ENCODE measurements around the gene PTBP3.

The PTBP3 gene

DNA sequence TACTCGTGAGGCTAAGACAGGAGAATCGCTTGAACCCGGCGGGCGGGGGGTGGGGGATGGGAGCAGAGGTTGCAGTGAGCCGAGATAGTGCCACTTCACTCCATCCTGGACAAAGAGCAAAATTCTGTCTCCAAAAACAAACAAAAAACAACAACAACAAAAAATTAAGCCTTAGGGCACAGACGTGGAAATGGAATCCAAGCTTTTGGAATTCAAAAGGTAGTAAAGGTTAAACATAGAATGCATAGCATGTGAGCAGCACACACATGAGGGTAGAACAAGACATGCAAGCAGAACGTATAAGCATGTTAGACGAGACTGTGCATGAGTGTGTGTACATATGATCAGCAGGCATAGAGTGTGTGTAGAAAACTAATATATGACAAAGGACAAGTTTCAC lies 68.0 kb downstream of the PTBP3 start:
- no peak for DNase-seq

DNA sequence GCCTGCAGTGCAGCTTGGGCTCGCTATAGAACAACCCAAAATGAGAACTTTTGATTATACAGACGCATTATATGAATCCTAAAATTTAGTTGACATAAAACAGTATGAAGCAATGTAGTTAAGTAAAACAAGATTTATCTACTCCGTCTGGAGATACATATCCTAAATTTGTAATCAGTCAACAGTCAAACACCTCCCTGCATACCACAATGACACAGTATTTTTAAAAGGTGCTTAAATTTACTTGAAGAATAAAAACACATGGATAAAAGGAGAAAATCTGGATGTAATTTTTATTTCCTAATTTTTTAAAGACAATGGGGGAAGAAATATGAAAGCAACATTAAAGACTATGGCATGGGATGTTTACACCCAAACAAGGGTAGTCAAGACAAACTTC lies 70.8 kb downstream of the PTBP3 start:
- no peak for DNase-seq

DNA sequence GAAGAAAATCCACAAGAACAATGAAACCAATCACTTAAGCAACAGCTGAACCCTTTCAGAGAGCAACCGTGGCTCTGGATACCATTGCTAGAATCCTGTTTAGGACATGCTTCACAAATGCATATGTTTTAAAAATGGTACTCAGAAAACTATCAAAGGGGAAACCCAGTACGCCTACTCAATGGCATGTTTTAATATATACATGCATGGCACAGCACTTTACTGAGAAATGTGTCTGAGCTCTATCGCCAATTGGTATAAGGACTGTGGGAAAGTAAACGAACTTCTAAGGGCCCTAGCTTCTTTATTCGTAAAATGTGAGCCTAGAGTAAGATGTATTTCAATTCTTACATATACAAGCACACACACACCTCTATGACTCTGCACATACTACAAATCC lies 72.3 kb downstream of the PTBP3 start:
- DNase-seq: no peak

DNA sequence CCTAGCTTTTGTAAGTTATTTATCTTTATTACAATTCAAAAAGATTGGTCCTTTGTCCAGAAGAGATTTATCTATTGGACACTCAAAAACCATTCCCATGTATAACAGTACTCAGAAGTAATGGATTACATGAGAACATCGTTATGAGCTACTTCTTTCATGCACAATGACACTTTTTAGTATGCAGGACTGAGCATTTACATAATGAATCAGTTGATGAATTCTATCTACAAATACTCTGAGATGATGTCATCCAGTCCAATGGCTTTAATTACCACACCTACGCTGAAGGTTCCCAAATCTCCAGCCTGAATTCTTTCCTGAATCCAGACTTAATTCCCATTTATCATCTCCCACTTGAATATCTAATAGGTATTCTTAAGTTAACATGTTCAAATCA lies 75.3 kb downstream of the PTBP3 start:
- no peak for DNase-seq

DNA sequence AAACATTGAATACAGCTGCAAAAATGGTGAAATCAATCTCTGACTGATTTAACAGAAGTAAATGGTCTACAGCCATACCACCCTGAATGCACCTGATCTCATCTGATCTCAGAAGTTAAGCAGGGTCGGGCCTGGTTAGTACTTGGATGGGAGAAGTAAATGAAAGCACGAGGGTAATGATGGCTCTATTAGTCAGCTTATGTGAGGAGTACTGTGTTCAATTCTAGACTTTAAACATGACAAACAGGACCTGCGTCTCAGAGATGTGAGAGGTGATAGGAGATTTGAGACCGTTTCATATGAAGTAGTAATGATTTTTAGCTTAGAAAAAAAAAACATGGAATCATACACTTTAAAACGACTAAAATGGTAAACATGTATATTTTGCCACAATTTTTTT lies 81.2 kb downstream of the PTBP3 start:
- no peak for DNase-seq

DNA sequence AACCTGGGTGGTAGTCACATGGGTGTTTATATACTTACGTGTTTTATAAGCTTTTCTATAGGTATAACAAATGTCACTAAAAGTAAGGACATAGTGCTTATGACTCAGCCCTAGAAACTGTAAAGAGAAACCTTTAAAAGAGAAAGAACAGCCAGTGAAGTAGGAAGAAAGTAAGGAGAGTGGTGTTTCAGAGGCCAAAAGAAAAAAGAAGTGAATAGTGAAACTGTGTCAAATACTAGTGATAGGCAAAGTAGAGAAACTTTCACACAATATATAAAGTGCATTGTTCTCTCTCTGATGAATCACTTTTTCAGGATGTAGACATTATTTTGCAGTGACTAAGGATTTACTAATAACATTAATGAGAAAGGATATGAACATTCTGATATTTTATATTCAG lies 84.1 kb downstream of the PTBP3 start:
- DNase-seq: no peak

DNA sequence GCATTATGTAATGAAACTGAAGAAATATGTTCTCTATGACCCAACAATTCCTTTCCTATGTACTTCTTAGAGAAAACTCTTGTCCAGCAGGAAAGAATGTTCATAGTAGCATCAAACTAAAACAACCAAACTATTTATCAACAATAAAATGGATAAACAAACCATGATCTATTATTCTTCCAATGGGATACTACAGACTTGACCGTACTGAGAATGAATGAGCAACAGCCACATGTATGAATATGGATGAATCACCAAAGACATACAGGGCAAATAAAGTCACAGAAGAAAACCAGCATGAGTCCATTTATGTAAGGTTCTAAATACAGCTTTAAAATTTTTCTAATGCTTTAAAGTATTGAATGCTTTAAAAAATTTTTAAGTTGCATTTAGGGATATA lies 84.7 kb downstream of the PTBP3 start:
- DNase-seq: no peak

DNA sequence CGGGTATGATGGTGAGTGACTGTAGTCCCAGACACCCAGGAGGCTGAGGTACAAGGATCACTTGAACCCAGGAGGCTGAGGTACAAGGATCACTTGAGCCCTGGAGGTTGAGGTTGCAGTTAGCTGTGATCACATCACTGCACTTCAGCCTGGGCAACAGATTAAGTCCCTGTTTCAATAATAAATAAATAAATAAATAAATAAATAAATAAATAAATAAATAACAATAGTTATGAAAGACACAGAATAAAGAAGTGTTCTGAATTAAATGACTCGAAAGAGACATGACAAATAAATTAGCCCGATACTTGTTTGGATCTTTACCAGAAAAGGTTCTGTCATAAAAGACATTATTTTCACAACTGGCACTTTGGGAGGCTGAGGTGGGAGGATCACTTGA lies 86.3 kb downstream of the PTBP3 start:
- DNase-seq: no peak

DNA sequence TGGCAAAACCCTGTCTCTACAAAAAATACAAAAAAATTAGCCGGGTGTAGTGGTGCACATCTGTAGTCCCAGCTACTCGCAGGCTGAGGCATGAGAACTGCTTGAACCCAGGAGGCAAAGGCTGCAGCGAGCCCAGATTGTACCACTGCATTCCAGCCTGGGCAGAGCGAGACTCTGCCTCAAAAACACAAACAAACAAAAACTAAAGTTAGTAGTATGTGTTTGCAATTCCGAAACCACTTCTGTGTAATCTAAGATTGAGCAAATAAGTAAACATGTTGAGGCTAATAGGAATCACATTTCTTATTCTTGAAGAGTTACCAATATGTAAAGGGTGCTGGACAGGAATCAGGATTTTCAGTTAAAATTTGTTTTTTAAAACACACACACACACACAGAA lies 88.3 kb downstream of the PTBP3 start:
- no peak for DNase-seq

DNA sequence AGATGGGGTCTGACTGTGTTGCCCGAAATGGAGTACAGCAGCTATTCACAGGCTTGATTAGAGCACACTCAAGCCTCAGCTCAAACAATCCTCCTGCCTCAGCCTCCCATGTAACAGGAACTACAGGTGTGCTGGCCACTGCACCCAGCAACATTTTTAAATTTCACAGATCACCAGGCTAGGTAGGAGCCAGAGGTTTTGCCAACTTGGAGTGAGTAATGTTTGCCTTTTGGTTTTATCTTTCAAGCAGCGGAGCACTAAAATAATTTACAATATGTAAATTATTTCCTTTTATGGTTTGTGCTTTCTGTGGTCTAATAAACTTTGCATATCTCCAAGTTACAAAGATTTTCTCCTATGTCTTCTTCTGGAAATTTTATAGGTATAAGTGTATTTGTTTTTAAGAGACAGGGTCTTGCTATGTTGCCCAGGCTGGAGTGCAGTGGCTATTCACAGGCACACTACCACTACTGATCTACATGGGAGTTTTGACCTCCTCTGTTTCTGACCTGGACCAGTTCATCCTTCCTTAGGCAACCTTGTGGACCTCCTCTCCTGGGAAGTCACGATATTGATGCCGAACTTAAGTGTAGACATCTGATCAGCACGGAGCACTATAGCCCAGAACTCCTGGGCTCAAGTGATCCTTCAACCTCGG lies 91.1 kb downstream of the PTBP3 start:
- DNase-seq: no peak

DNA sequence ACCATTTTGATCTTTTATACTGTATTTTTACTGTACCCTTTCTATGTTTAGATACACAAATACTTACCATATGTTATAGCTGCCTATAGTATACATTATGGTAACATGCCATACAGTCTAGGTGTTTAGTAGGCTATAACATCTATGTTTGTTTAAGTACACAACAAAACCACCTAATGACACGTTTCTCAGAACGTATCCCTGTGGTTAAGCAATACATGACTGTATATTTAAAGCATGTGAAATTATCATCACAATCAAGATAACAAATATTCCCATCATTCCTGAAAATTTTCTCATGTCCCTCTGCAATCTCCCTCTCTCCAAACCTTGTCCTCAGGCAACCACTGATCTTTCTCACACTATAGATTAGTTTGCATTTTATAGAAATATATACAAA lies 91.9 kb downstream of the PTBP3 start:
- no peak for DNase-seq

DNA sequence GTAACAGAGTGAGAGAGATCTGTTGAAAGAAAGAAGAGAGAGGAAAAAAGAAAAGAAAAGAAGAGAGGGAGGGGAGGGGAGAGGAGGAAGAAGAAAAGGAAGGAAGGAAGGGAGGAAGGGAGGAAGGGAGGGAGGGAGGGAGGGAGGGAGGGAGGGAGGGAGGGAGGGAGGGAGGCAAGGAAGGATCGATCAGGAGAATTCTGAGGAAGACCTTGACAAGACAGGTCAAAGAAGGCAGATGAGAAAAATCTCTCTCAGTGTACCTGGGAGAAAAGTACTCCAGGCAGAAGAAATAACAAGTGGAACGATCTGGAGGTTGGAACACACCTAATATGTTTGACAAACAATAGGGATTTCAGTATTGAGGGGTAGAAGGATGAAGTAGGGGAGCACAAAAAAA lies 93.7 kb downstream of the PTBP3 start:
- DNase-seq: no peak

DNA sequence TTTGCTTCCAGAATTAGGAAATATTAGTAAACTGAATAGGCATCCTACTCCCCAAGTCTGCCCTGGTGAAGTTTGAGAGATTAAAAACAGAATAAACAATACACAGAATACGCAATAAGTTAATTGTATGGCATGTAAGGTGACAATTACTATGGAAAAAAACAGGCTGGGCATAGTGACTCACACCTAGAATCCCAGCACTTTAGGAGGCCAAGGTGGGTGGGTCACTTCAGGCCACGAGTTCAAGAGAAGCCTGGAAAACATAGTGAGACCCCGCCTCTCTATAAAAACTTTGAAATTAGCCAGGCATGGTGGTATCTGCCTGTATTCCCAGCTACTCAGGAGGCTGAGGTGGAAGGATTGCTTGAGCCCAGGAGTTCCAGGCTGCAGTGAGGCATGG lies 94.1 kb downstream of the PTBP3 start:
- no peak for DNase-seq

DNA sequence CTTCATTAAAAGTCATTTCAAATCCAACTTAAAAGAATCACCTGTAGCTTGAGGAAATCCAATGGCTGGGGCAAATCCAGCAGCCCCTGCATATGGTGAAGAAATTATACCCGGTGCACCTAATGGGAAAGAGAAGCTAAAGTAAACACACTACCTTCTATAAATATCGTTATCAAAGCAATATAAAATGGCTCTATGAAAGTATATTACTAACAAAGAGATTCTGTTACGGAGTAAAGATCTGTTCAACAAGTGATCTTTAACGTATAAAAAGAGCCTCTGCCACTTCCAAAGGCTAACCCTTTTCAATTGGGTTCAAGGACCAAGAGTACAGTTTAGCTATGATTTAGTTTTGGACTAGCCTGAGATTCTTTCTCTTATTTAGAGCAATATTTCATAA lies 98.6 kb downstream of the PTBP3 start:
- no peak for DNase-seq

DNA sequence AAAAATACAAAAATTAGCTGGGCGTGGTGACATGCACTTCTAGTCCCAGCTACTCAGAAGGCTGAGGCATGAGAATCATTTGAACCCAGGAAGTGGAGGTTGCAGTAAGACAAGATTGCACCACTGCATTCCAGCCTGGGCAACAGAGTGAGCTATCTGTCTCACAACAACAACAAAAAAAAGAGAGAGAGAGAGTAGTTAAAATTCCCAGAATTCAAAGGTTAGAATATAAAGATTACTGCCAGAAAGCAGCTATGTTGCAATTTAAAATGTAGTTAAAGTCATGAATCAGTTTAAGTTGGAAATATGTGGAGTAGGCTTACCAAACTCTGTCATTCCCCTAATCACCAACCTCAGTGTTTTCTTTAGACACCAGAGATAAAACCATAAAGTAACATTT lies 99.7 kb downstream of the PTBP3 start:
- no peak for DNase-seq

DNA sequence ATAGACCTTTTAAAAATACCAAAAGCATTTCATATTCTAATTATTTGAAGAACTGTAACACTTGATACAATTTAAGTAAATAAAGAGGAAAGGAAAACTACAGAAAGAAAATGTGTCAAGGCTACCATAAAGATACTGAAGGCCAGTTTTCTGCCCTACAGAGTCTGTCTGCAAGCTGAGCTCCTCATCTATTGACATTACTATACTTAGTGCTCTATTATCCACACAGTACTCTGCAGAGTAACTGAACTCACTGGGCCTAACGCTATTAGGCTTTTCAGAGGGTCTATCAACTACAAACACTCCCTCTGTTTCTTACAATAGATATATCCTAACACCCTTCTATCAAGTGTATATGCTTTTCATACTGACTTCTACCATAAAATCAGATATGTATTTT lies 101.2 kb downstream of the PTBP3 start:
- no peak for DNase-seq

DNA sequence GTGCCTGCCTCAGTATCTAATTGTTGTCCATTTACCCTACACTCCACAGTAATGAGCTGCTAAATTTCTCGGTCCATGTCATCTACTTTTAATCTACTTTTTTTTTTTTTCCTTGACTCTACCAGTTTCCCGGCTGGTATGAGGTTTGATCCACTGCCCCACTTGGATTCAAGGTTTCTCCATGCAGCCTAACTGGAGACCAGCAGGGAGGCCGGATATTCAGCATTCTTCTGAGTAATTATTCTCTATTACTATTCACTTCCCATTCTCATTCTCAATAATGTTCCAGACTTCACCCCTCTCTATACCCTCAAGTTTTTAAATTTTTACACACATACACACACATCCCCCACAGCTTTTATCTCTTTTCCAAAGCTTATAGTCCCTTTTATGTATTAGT lies 107.3 kb downstream of the PTBP3 start:
- DNase-seq: no peak

DNA sequence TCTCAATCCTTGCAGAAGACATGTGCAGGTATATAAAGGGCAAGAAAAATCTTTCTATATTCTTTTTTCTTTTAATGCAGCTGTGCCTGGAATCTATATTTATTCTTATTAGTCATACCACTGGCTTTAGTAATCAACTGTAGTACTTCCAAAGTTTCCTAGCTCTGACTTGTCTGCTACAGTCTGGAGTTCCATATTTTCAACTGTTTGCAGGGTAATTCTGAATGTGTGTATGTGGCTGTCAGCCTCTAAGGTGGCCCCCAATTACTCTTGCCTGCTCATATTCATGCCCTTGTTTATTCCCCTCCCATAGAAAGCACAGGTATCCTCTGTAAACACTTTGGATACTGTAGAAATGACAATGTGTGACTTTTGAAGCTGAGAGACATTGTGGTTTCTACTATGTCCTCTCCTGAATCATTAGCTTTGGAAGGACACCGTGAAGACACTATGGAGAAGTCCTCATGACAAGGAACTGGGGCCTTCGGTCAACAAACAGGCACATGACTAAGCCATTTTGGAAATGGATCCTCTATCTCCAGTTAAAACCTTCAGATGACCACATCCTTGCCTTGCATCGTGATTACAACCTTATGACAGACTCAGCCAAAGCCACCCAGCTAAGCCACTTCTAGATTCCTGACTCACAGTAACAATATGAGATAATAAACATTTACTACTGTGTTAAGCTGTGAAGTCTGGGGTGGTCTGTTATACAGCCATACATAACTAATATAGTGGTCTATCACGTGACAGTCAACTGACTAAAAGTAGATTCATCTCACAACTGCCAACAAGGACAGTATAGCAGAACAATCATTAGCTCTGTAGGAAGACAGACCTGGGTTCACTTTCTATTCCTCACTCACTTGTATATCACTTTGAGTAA lies 108.8 kb downstream of the PTBP3 start:
- DNase-seq: no peak

DNA sequence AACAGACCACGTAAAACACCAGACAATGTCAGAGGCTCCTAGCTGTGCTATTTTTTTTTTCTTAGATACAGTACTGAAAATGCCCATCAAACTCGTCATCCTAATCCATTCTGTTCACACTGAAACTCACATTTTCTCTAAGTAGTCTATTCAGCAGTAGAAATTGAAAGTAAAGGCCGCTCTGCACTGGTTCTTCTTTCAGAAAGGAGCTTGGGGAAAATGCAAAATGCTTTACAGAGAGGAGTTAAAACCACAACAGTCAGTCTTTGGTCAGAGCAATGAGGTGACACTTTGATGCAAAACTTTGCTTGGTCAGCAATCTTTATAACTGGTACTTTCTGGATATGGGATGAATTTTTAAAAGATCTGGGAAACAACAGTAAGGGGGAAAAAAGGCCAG lies 114.5 kb downstream of the PTBP3 start:
- DNase-seq: no peak

DNA sequence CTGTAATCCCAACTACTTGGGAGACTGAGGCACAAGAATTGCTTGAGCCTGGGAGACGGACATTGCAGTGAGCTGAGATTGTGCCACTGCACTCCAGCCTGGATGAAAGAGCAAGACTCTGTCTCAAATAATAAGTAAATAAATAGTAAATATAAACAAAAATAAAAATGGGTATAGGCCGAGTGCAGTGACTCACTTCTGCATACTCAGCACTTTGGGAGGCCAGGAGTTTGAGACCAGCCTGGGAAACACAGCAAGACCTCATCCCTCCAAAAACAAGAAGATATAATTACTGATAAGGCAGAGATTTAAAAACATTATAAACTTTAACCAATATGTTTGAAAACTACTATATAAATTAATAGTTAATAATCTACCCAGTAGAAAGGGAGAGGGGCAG lies 120.5 kb downstream of the PTBP3 start:
- DNase-seq: no peak

DNA sequence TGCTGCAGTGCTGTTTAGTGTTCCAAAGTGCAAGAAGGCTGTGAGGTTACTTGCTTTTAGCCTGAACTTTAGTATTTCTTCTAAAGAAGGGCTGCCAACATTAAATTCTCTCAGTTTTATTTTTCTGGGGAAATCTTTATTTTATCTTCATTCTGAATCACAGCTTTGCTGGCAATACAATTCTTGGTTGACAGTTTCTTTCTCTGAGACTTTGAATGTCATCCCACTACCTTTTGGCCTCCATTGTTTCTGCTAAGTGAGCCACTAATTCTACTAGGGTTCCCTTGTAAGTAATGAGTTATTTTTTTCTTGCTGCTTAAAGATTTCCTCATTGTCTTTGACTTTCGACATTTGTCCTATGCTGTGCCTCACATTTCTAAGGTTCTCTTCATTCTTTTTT lies 126.0 kb downstream of the PTBP3 start:
- DNase-seq: no peak

DNA sequence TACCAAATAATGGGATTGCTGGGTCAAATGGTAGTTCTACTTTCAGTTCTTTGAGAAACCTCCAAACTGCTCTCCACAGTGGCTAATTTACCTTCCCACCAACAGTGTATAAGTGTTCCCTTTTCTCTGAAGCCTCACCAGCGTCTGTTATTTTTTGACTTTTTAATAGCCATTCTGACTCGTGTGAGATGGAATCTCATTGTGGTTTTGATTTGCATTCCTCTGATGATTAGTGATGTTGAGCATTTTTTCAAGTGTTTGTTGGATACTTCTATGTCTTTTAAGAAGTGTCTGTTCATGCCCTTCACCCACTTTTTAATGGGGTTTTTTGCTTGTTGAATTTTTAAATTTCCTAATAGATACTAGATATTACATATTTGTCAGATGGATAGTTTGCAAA lies 129.9 kb downstream of the PTBP3 start:
- no peak for DNase-seq

DNA sequence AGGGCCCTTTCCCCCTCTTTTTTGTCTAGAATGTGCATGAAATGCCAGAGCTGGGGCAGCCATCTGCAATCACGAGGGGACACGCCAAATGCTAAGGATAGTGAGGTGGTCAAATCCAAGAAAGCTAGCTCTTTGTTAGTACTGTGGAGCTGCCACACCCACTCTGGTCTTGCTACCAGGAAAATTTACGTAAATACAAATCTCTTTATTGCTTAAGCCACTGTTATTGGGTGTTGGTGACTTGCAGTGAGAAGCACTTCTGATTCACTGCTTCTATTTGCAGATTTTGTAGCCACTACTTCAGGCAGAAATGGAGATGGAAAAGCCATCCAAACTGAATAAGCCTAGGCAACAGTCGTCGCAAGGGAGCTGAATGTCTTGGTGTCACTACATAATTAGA lies 132.7 kb downstream of the PTBP3 start:
- no peak for DNase-seq

DNA sequence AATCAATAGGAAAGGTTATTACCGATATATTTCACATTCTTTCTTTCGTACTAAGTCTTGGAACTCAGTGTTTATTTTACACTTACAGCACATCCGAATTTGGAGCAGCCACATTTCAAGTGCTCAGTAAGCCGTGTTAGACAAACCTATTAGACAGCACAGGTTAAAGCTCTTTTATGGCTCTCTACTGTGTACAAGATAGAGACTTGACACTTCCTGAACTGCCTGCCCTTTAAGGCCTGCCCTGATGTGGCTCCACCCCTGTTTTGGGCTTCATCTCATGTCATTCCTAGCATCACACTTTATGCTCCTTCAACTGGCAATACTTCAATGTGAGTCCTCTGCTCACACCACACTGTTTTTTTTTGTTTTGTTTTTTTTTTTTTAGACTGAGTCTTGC lies 134.8 kb downstream of the PTBP3 start:
- no peak for DNase-seq

DNA sequence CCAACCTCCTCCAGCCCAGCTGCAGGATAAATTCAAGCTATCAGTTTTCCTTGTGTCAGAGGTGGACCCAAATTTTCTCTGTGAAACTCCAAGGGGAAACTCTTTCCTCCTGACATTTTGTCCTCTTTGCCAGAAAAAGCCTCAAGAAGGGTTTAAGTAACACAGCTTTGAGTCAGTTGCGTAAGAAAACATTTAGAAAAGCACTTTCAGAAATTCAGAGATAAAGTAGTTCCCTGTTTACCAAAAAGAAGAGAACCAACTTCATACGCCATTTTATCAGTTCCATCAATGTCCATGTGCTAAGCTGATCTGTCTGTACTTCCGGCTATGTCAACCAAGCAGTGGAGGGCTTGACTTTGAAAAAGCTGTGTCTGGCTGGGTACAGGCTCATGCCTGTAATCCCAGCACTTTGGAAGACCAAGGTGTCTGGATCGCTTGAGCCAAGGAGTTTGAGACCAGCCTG lies 138.4 kb downstream of the PTBP3 start:
- no peak for DNase-seq

Measured in stimulated activated CD4-positive, alpha-beta T cell treated with anti-CD3 and anti-CD28 coated beads, Interleukin-12 subunit alpha, Interleukin-12 subunit beta, amount 100 ng/mL, for 4 hours (primary cell).